NCI-H1930 (cell line): ENCODE results near the gene STK32B.
"Not testable (repeated sequence)": the region's sequence is repeated elsewhere in the genome, so short reads cannot be mapped to it uniquely, and the experiment has no call there.

Experiments used
- DNase-seq, 2 experiments: peaks; one replicate each; lab custom pipeline; 2025; lab: John Stamatoyannopoulos, UW

STK32B gene

GRCh38 chr4:5160668-5161067 lies 109.4 kb downstream of the STK32B start:
- DNase-seq = no peak

- DNase-seq = no peak
Measured at GRCh38 chr4:5162909-5163508, 111.7 kb downstream of the STK32B start.

GRCh38 chr4:5164221-5164912 lies 113.1 kb downstream of the STK32B start:
- no peak for DNase-seq

GRCh38 chr4:5165420-5166369 lies 114.4 kb downstream of the STK32B start:
- no peak for DNase-seq

GRCh38 chr4:5166377-5166776 lies 115.1 kb downstream of the STK32B start:
- DNase-seq = no peak

GRCh38 chr4:5168891-5169290 lies 117.6 kb downstream of the STK32B start:
- DNase-seq = no peak

GRCh38 chr4:5175836-5176235 lies 124.6 kb downstream of the STK32B start:
- not testable (repeated sequence) for DNase-seq

GRCh38 chr4:5184606-5185005 lies 133.3 kb downstream of the STK32B start:
- DNase-seq = no peak

GRCh38 chr4:5185551-5185950 lies 134.3 kb downstream of the STK32B start:
- DNase-seq = no peak

- DNase-seq = no peak
Measured at GRCh38 chr4:5186271-5187064, 135.2 kb downstream of the STK32B start.

GRCh38 chr4:5188130-5188529 lies 136.8 kb downstream of the STK32B start:
- no peak for DNase-seq

- no peak for DNase-seq
Measured at GRCh38 chr4:5191831-5192230, 140.6 kb downstream of the STK32B start.

- DNase-seq = no peak
Measured at GRCh38 chr4:5192271-5192670, 141.0 kb downstream of the STK32B start.

GRCh38 chr4:5192678-5193077 lies 141.4 kb downstream of the STK32B start:
- DNase-seq = no peak

- no peak for DNase-seq
Measured at GRCh38 chr4:5198656-5199541, 147.6 kb downstream of the STK32B start.

GRCh38 chr4:5199912-5200311 lies 148.6 kb downstream of the STK32B start:
- no peak for DNase-seq

- DNase-seq = no peak
Measured at GRCh38 chr4:5200513-5200912, 149.2 kb downstream of the STK32B start.

- no peak for DNase-seq
Measured at GRCh38 chr4:5203309-5203992, 152.2 kb downstream of the STK32B start.

- DNase-seq = no peak
Measured at GRCh38 chr4:5203993-5204310, 152.7 kb downstream of the STK32B start.

GRCh38 chr4:5204781-5205180 lies 153.5 kb downstream of the STK32B start:
- peak in 1 of 2 experiments; percentile 3 for DNase-seq
